GM18873 (cell line): ENCODE results near the gene TEF.

Source experiments
- ATAC-seq: cut with Tn5 transposase; IDR thresholded peaks from one replicate; pipeline ENCODE4 v1.9.1; 2021; ENCODE audit warnings: mild to moderate bottlenecking, moderate library complexity, moderate number of reproducible peaks; ENCODE audit not compliant: unreplicated experiment, low FRiP score

Gene TEF

GRCh38 chr22:41353862-41354575 lies 27.7 kb upstream of the TEF start:
- no peak for ATAC-seq

- no peak for ATAC-seq
Measured at GRCh38 chr22:41354979-41355378, 26.8 kb upstream of the TEF start.

- no peak for ATAC-seq
Measured at GRCh38 chr22:41355895-41356294, 25.8 kb upstream of the TEF start.

- no peak for ATAC-seq
Measured at GRCh38 chr22:41356430-41357028, 25.2 kb upstream of the TEF start.

- no peak for ATAC-seq
Measured at GRCh38 chr22:41357191-41357590, 24.6 kb upstream of the TEF start.

GRCh38 chr22:41358927-41359326 lies 22.8 kb upstream of the TEF start:
- no peak for ATAC-seq

- ATAC-seq, result no peak
Measured at GRCh38 chr22:41359376-41359775, 22.4 kb upstream of the TEF start.

GRCh38 chr22:41360126-41360525 lies 21.6 kb upstream of the TEF start:
- ATAC-seq, result no peak

GRCh38 chr22:41361716-41362310 lies 19.9 kb upstream of the TEF start:
- no peak for ATAC-seq

- ATAC-seq, result no peak
Measured at GRCh38 chr22:41362615-41363014, 19.1 kb upstream of the TEF start.

- ATAC-seq, result no peak
Measured at GRCh38 chr22:41364233-41364632, 17.5 kb upstream of the TEF start.

GRCh38 chr22:41364955-41365354 lies 16.8 kb upstream of the TEF start:
- ATAC-seq, result no peak

GRCh38 chr22:41365425-41365824 lies 16.3 kb upstream of the TEF start:
- ATAC-seq, result no peak

- no peak for ATAC-seq
Measured at GRCh38 chr22:41366323-41367029, 15.3 kb upstream of the TEF start.

- ATAC-seq, result no peak
Measured at GRCh38 chr22:41367039-41367679, 14.6 kb upstream of the TEF start.

- ATAC-seq, result no peak
Measured at GRCh38 chr22:41367680-41368542, 13.8 kb upstream of the TEF start.

GRCh38 chr22:41368543-41369423 lies 13.0 kb upstream of the TEF start:
- no peak for ATAC-seq

GRCh38 chr22:41369424-41369745 lies 12.4 kb upstream of the TEF start:
- ATAC-seq, result no peak

- no peak for ATAC-seq
Measured at GRCh38 chr22:41369837-41370236, 11.9 kb upstream of the TEF start.
